ENCODE results near the gene CD6.

DNA sequence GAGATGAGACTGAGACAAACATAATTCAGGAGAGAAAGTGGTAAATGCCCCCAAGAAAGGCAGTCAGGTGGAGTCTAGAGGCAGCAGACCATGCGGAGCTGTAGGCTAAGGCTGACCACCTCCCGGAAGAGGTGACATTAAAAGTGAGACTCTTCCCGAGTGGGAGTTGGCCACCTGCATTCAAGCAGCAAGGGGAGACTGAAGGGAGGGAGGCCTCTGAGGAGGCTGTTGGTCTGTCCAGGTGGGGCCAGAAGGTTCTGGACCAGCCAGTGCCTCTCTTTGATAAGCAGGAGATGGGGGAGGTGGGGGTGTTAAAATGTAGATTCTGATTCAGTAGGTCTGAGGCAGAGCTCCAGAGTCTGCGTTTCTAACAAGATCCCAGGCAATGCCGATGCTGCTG, 37.5 kb downstream of the CD6 start:
- no peak for TF ChIP-seq POLR2A (IDR thresholded peaks at IDR 0.05)
- TF ChIP-seq, protein P1, sequence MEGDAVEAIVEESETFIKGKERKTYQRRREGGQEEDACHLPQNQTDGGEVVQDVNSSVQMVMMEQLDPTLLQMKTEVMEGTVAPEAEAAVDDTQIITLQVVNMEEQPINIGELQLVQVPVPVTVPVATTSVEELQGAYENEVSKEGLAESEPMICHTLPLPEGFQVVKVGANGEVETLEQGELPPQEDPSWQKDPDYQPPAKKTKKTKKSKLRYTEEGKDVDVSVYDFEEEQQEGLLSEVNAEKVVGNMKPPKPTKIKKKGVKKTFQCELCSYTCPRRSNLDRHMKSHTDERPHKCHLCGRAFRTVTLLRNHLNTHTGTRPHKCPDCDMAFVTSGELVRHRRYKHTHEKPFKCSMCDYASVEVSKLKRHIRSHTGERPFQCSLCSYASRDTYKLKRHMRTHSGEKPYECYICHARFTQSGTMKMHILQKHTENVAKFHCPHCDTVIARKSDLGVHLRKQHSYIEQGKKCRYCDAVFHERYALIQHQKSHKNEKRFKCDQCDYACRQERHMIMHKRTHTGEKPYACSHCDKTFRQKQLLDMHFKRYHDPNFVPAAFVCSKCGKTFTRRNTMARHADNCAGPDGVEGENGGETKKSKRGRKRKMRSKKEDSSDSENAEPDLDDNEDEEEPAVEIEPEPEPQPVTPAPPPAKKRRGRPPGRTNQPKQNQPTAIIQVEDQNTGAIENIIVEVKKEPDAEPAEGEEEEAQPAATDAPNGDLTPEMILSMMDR (IDR thresholded peaks at IDR 0.05): no peak
